HCT116 (cell line): ENCODE data around the gene LHFPL6. TPM values are rescaled to one million over a fixed set of nuclear protein-coding genes. Genes with fewer than 3 reads are reported as not detected.

Source experiments
- ATAC-seq: fragments of 200-7000 bp; cut with Tn5 transposase; 2 replicates; pipeline ENCODE4 v1.9.1; 2020; ENCODE audit warnings: mild to moderate bottlenecking, moderate library complexity
- BruUV-seq: library from RNA; stranded (reverse); fragments of 400-500 nt; replicated peaks from 2 replicates; lab custom pipeline; 2021; lab: Mats Ljungman, UMichigan
- CTCF ChIA-PET: fragments of 300-600 bp; sonication (Branson Sonifier 250); formaldehyde crosslinking; loops from one replicate; lab custom pipeline; 2021; ENCODE audit warnings: antibody characterized with exemption; lab: Charles Lee
- POLR2A ChIA-PET: fragments of 300-600, 350-600 bp; sonication (Branson Sonifier 250); formaldehyde crosslinking; loops from one replicate; lab custom pipeline; 2021; ENCODE audit warnings: antibody characterized with exemption; lab: Charles Lee
- RAD21 ChIA-PET, 2 experiments: fragments of 300-600 bp; sonication (Branson Sonifier 250); formaldehyde crosslinking; loops; one replicate each; lab custom pipeline; 2023; ENCODE audit warnings: low total read pairs in 2 of 2; ENCODE audit not compliant: uncharacterized antibody in 2 of 2, unreplicated experiment in 2 of 2, low non-redundant PET in 1 of 2; lab: Charles Lee
- DNase-seq: peaks from one replicate; pipeline ENCODE4 v3.0.0-alpha.2; 2010; ENCODE audit warnings: low read depth, low spot score
- H2AFZ ChIP-seq: fragments of 200-600 bp; shearing (Covaris generic), sonication (generic); 2 replicates; pipeline ENCODE4 v1.6.1; 2017; ENCODE audit warnings: low read depth, mixed run types, mixed read lengths, antibody characterized with exemption, low read length; ENCODE audit not compliant: poor library complexity, severe bottlenecking
- H3K27ac ChIP-seq: 2 replicates; pipeline ENCODE4 v1.5.1; 2012; ENCODE audit warnings: low read depth, low read length
- H3K27me3 ChIP-seq: fragments of 200-600 bp; sonication (generic); 2 replicates; pipeline ENCODE4 v1.6.1; 2016; ENCODE audit warnings: mixed run types, low read length, mixed read lengths; ENCODE audit not compliant: insufficient read depth
- H3K36me3 ChIP-seq, 2 experiments: fragments of 200-500 bp in 1 of 2; fragments of 200-600 bp in 1 of 2; sonication (Bioruptor generic) in 1 of 2; sonication (generic) in 1 of 2; 2 replicates each; pipeline versions ENCODE4 v1.5.1 to v1.6.1; 2014 to 2016; ENCODE audit warnings: low read length in 2 of 2, inconsistent platforms in 1 of 2, mixed read lengths in 1 of 2, mixed run types in 1 of 2; ENCODE audit not compliant: insufficient read depth in 2 of 2, control insufficient read depth in 1 of 2
- H3K4me1 ChIP-seq, 2 experiments: fragments of 200-600 bp in 1 of 2; sonication (generic) in 1 of 2; 2 replicates each; pipeline versions ENCODE4 v1.5.1 to v1.6.1; 2012 to 2017; ENCODE audit warnings: low read length in 2 of 2, inconsistent platforms in 1 of 2, mild to moderate bottlenecking in 1 of 2, mixed read lengths in 1 of 2, mixed run types in 1 of 2, moderate library complexity in 1 of 2; ENCODE audit not compliant: insufficient read depth in 2 of 2, control insufficient read depth in 1 of 2
- H3K4me2 ChIP-seq: fragments of 200-600 bp; sonication (generic); 2 replicates; pipeline ENCODE4 v1.6.1; 2017; ENCODE audit warnings: mixed run types, low read length, mixed read lengths
- H3K4me3 ChIP-seq, 2 experiments: fragments of 200-600 bp in 1 of 2; sonication (generic) in 1 of 2; replicated peaks in 1 of 2; 2 replicates each; pipeline ENCODE4 v1.5.1; 2011 to 2016; ENCODE audit warnings: low read length in 2 of 2, control low read depth in 1 of 2, low read depth in 1 of 2, mild to moderate bottlenecking in 1 of 2, mixed read lengths in 1 of 2, mixed run types in 1 of 2
- H3K79me2 ChIP-seq: fragments of 200-600 bp; sonication (generic); 2 replicates; pipeline ENCODE4 v1.6.1; 2017; ENCODE audit warnings: mild to moderate bottlenecking, mixed run types, low read length, moderate library complexity, mixed read lengths; ENCODE audit not compliant: insufficient read depth
- H3K9ac ChIP-seq: fragments of 200-600 bp; sonication (generic); 2 replicates; pipeline ENCODE4 v1.6.1; 2016; ENCODE audit warnings: low read length, mixed read lengths
- H3K9me2 ChIP-seq: fragments of 200-600 bp; sonication (generic), shearing (Covaris generic); 2 replicates; pipeline ENCODE4 v1.6.1; 2017; ENCODE audit warnings: mixed run types, mild to moderate bottlenecking, moderate library complexity; ENCODE audit not compliant: insufficient read depth
- H3K9me3 ChIP-seq, 2 experiments: fragments of 200-500 bp in 1 of 2; fragments of 200-600 bp in 1 of 2; sonication (Bioruptor generic) in 1 of 2; sonication (generic) in 1 of 2; 2 replicates each; pipeline ENCODE4 v1.6.1; 2014 to 2017; ENCODE audit warnings: low read length in 2 of 2, mixed read lengths in 2 of 2, inconsistent platforms in 1 of 2, low read depth in 1 of 2, mild to moderate bottlenecking in 1 of 2, mixed run types in 1 of 2, moderate library complexity in 1 of 2; ENCODE audit not compliant: control insufficient read depth in 1 of 2, insufficient read depth in 1 of 2
- H4K20me1 ChIP-seq: fragments of 200-600 bp; sonication (generic), shearing (Covaris generic); 2 replicates; pipeline ENCODE4 v1.6.1; 2017; ENCODE audit warnings: mixed run types, mild to moderate bottlenecking, moderate library complexity; ENCODE audit not compliant: insufficient read depth
- CBX3 ChIP-seq: IDR thresholded peaks from 2 replicates; pipeline ENCODE4 v1.6.1; 2012; ENCODE audit warnings: low read depth
- CEBPB ChIP-seq: IDR thresholded peaks from 2 replicates; pipeline ENCODE4 v1.6.1; 2012; ENCODE audit warnings: low read depth
- EGR1 ChIP-seq: IDR thresholded peaks from 2 replicates; pipeline ENCODE4 v1.6.1; 2012; ENCODE audit warnings: low read depth
- ELF1 ChIP-seq: IDR thresholded peaks from 2 replicates; pipeline ENCODE4 v1.6.1; 2012; ENCODE audit warnings: low read depth, borderline replicate concordance
- EZH2 ChIP-seq: fragments of 200-600 bp; sonication (generic); IDR thresholded peaks from 2 replicates; pipeline ENCODE4 v1.6.1; 2017; ENCODE audit warnings: antibody characterized with exemption, mixed run types
- EZH2phosphoT487 ChIP-seq: fragments of 200-600 bp; IDR thresholded peaks from 2 replicates; pipeline ENCODE4 v1.6.1; 2018; ENCODE audit warnings: antibody characterized with exemption, borderline replicate concordance
- POLR2AphosphoS5 ChIP-seq: IDR thresholded peaks from 2 replicates; pipeline ENCODE4 v1.6.1; 2011; ENCODE audit warnings: mild to moderate bottlenecking, low read depth, low read length, moderate library complexity
- SIN3A ChIP-seq: IDR thresholded peaks from 2 replicates; pipeline ENCODE4 v1.6.1; 2012; ENCODE audit warnings: low read depth
- SP1 ChIP-seq: IDR thresholded peaks from 2 replicates; pipeline ENCODE4 v1.6.1; 2012; ENCODE audit warnings: low read depth
- ZFX ChIP-seq: fragments of 450-650 bp; IDR thresholded peaks from 2 replicates; pipeline ENCODE4 v1.6.1; 2017
- intact Hi-C: fragments of 100-400 bp; cut with micrococcal nuclease; formaldehyde crosslinking; loops from 2 replicates; pipeline ENCODE4 v1.10.0; 2022
- total RNA-seq: library from RNA; stranded (reverse); gene quantifications from one replicate; pipeline ENCODE4 v1.2.1, GENCODE V29; 2021; ENCODE audit not compliant: unreplicated experiment
- TF ChIP-seq, protein P1 (sequence below): IDR thresholded peaks from 2 replicates; pipeline ENCODE4 v1.6.1; 2012
- TF ChIP-seq, protein P2 (sequence below), 3 experiments: fragments of 200-600 bp in 1 of 3; sonication (generic) in 1 of 3; IDR thresholded peaks in 2 of 3; conservative IDR thresholded peaks in 1 of 3; 2 replicates each; pipeline ENCODE4 v1.5.1; 2012 to 2017; ENCODE audit warnings: low read depth in 2 of 3, low read length in 2 of 3, antibody characterized with exemption in 1 of 3, borderline replicate concordance in 1 of 3, control low read depth in 1 of 3, mild to moderate bottlenecking in 1 of 3, mixed read lengths in 1 of 3, mixed run types in 1 of 3, moderate library complexity in 1 of 3; ENCODE audit not compliant: insufficient read depth in 1 of 3

LHFPL6 gene
- total RNA-seq, 1 experiment from 2014 or later = 0.22 TPM

DNA sequence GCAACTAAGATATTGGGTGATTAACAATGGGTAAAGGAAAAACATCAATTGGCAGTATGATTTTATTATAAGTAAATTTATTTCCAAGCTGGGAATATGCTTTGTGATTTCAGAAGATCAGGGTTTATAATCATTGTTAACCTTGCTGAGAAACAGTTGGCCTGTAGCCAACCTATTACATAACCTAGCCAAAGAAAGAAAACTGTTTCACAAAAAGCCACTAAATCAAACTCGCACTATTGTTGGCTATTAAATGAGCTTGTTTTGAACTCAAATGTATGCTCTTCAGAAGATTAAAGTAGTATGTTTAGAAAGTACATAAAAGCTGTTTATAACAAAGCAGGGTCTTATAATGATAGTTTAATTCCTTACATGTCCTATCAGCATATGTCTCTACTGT lies 151.7 kb downstream of the LHFPL6 start:
- ChIA-PET RAD21 (no interaction called here), CTCF (no interaction called here), POLR2A (no interaction called here)
- Histone ChIP-seq H3K9me3 (no peaks in the 10 kb centered on the region), H3K36me3 (no peaks in the 10 kb centered on the region), H3K27me3 (peaks cover 41% of the 10 kb centered on the region), H3K27ac (no peak overlapping the region), H3K4me3 (no peak overlapping the region), H3K4me1 (no peaks in the 10 kb centered on the region), H3K79me2 (no peaks in the 10 kb centered on the region), H3K4me2 (no peak overlapping the region), H3K9ac (no peak overlapping the region), H3K9me2 (no peaks in the 10 kb centered on the region), H2AFZ (no peak overlapping the region), H4K20me1 (no peaks in the 10 kb centered on the region; the same call in 1 of the 2 replicates)
- TF ChIP-seq EZH2phosphoT487 = no peak
- TF ChIP-seq ZFX = no peak
- TF ChIP-seq EGR1 = no peak
- TF ChIP-seq, protein P1, sequence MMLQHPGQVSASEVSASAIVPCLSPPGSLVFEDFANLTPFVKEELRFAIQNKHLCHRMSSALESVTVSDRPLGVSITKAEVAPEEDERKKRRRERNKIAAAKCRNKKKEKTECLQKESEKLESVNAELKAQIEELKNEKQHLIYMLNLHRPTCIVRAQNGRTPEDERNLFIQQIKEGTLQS = no peak
- no peak for TF ChIP-seq ELF1
- TF ChIP-seq SP1 = no peak
- DNase-seq = no peak
- ATAC-seq = no peak
- BruUV-seq = no TSS peak
- intact Hi-C loops = no loop called here

DNA sequence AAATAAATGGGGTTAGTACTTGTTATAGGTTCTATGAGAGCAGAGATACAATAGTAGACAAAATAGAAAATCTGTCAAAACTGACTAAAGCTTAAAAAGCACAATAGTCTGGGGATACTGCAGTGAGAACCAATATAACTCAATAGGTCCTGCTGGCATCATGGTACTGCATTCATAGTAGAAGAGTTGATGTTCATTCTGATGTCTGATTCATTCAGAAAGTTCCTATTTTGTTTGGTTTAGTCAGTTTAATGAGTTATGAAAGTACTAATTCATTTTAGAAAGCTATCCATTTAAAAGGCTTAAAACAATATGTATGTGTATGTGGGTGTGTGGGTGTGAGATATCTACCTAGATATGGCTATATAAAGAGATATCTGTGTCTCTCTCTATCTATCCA lies 152.8 kb downstream of the LHFPL6 start:
- Histone ChIP-seq H3K9me3 (no peaks in the 10 kb centered on the region), H3K4me3 (no peak overlapping the region), H3K36me3 (no peaks in the 10 kb centered on the region), H3K27me3 (peaks cover 46% of the 10 kb centered on the region), H4K20me1 (no peaks in the 10 kb centered on the region; the same call in 1 of the 2 replicates), H3K4me2 (no peak overlapping the region), H3K4me1 (no peaks in the 10 kb centered on the region), H3K9ac (no peak overlapping the region), H2AFZ (no peak overlapping the region), H3K79me2 (no peaks in the 10 kb centered on the region), H3K9me2 (no peaks in the 10 kb centered on the region), H3K27ac (no peak overlapping the region)
- no peak for ATAC-seq
- BruUV-seq = no TSS peak
- TF ChIP-seq EZH2phosphoT487 (no peak), CEBPB (no peak), SP1 (no peak), ELF1 (no peak), EZH2 (no peak), SIN3A (no peak), CBX3 (no peak), POLR2AphosphoS5 (no peak)
- TF ChIP-seq, protein P1 = no peak
- TF ChIP-seq, protein P2, sequence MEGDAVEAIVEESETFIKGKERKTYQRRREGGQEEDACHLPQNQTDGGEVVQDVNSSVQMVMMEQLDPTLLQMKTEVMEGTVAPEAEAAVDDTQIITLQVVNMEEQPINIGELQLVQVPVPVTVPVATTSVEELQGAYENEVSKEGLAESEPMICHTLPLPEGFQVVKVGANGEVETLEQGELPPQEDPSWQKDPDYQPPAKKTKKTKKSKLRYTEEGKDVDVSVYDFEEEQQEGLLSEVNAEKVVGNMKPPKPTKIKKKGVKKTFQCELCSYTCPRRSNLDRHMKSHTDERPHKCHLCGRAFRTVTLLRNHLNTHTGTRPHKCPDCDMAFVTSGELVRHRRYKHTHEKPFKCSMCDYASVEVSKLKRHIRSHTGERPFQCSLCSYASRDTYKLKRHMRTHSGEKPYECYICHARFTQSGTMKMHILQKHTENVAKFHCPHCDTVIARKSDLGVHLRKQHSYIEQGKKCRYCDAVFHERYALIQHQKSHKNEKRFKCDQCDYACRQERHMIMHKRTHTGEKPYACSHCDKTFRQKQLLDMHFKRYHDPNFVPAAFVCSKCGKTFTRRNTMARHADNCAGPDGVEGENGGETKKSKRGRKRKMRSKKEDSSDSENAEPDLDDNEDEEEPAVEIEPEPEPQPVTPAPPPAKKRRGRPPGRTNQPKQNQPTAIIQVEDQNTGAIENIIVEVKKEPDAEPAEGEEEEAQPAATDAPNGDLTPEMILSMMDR (IDR thresholded peaks at IDR 0.05 in 2 of 3, conservative IDR thresholded peaks at IDR 0.05 in 1 of 3; ENCODE audit: borderline replicate concordance in 1 of 3, insufficient read depth in 1 of 3, low read depth in 2 of 3, low read length in 2 of 3) = no peak
- ChIA-PET POLR2A (no interaction called here), CTCF (no interaction called here), RAD21 (no interaction called here)
- DNase-seq = no peak
- intact Hi-C loops = no loop called here
